PC-9 (cell line): ENCODE data around the gene ARID3B. TPM values are rescaled to one million over a fixed set of nuclear protein-coding genes. Genes with fewer than 3 reads are reported as not detected.

Experiments used
- BruUV-seq: library from RNA; stranded (reverse); fragments of 400-500 nt; replicated peaks from 2 replicates; lab custom pipeline; 2021; lab: Mats Ljungman, UMichigan
- CTCF ChIA-PET: fragments of 300-600 bp; sonication (Branson Sonifier 250); formaldehyde crosslinking; loops from one replicate; lab custom pipeline; 2022; ENCODE audit warnings: antibody characterized with exemption; lab: Charles Lee
- POLR2A ChIA-PET: fragments of 300-600 bp; sonication (Branson Sonifier 250); formaldehyde crosslinking; loops from one replicate; lab custom pipeline; 2022; ENCODE audit warnings: antibody characterized with exemption; ENCODE audit not compliant: unreplicated experiment; lab: Charles Lee
- DNase-seq, 2 experiments: peaks; one replicate each; pipeline versions ENCODE4 v3.0.0 to v3.0.0-alpha.2; 2015 to 2022; ENCODE audit warnings: mixed read lengths in 1 of 2
- H2AFZ ChIP-seq: fragments of 200-600 bp; sonication (generic); 2 replicates; pipeline ENCODE4 v1.8.1; 2017; ENCODE audit warnings: antibody characterized with exemption
- H3F3A ChIP-seq: fragments of 200-600 bp; sonication (generic); 2 replicates; pipeline ENCODE4 v1.8.1; 2017; ENCODE audit warnings: antibody characterized with exemption, mild to moderate bottlenecking, low read depth; ENCODE audit not compliant: insufficient read depth
- H3K27ac ChIP-seq: fragments of 200-600 bp; sonication (generic); 2 replicates; pipeline ENCODE4 v1.6.1; 2016; ENCODE audit warnings: mixed run types
- H3K27me3 ChIP-seq: fragments of 200-600 bp; sonication (generic); 2 replicates; pipeline ENCODE4 v1.6.1; 2016; ENCODE audit warnings: low read depth, mixed run types; ENCODE audit not compliant: insufficient read depth
- H3K36me3 ChIP-seq: fragments of 200-600 bp; sonication (generic); 2 replicates; pipeline ENCODE4 v1.6.1; 2016; ENCODE audit warnings: low read depth, mixed run types
- H3K4me1 ChIP-seq: fragments of 200-600 bp; sonication (generic); replicated peaks from 2 replicates; pipeline ENCODE4 v1.6.1; 2016; ENCODE audit warnings: mixed run types; ENCODE audit not compliant: insufficient read depth
- H3K4me2 ChIP-seq: fragments of 200-600 bp; sonication (generic); 2 replicates; pipeline ENCODE4 v1.6.1; 2017; ENCODE audit warnings: mixed run types
- H3K4me3 ChIP-seq: fragments of 200-600 bp; sonication (generic); 2 replicates; pipeline ENCODE4 v1.6.1; 2016; ENCODE audit warnings: mixed run types
- H3K79me2 ChIP-seq: fragments of 200-600 bp; sonication (generic); 2 replicates; pipeline ENCODE4 v1.6.1; 2017; ENCODE audit warnings: low read depth, mixed run types
- H3K9me2 ChIP-seq: fragments of 200-600 bp; sonication (generic); 2 replicates; pipeline ENCODE4 v1.8.1; 2017; ENCODE audit warnings: mild to moderate bottlenecking; ENCODE audit not compliant: insufficient read depth
- H3K9me3 ChIP-seq: fragments of 200-600 bp; sonication (generic); 2 replicates; pipeline ENCODE4 v1.8.1; 2016; ENCODE audit warnings: low read depth; ENCODE audit not compliant: insufficient read depth
- H4K20me1 ChIP-seq: fragments of 200-600 bp; sonication (generic); 2 replicates; pipeline ENCODE4 v1.8.1; 2017; ENCODE audit not compliant: insufficient read depth
- EZH2 ChIP-seq: fragments of 200-600 bp; sonication (generic); IDR thresholded peaks from 2 replicates; pipeline ENCODE4 v1.8.0; 2017; ENCODE audit warnings: antibody characterized with exemption, low read depth
- intact Hi-C: fragments of 100-400 bp; cut with micrococcal nuclease; formaldehyde crosslinking; loops from one replicate; pipeline ENCODE4 v1.10.0; 2022; ENCODE audit not compliant: unreplicated experiment
- total RNA-seq: library from RNA; stranded (reverse); gene quantifications from 2 replicates; pipeline ENCODE4 v1.2.3, GENCODE V29; 2021
- TF ChIP-seq, protein P1 (sequence below): fragments of 200-600 bp; sonication (generic); conservative IDR thresholded peaks from 2 replicates; pipeline ENCODE4 v1.6.1; 2017; ENCODE audit warnings: mixed run types, antibody characterized with exemption, mild to moderate bottlenecking, moderate library complexity

Gene ARID3B
- total RNA-seq, 1 experiment from 2014 or later, result 9.6 TPM

DNA sequence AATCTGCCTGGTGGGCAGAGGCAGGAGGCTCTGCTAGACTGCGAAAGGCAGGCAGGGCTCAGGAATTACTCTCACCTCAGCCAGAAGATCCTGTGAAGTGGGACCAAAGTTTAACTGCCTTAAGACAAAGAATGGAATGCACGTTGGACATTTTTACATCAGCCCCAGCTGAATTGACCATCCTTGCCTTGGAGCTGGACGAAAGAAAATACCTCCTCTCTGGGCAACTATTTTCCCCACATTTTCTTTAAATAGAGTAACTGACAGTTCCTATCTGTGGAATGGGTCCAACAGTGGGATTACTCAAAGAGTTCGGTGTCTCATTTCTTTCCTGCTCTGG, 28.7 kb downstream of the ARID3B start:
- ChIA-PET POLR2A (no interaction called here), CTCF (no interaction called here)
- no TSS peak for BruUV-seq

DNA sequence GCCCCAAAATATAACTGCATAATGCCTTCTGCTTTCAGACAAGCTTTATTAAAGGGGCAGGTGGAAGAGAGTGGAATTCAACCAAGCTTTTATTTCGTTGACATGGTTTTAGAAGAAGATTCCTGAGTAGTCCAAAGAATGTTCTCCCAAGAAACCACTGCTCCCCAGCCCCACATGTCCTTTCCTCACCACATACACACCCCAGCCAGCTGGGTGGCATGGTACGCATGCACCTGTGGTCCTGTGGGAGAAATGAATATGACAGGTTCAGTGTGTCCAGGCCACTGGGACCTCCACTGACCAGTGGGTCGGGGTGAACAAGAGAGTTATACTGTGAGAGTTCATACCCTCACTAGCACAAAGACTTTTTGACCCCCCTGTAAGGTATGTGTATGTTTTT, 30.2 kb downstream of the ARID3B start:
- H3K27me3 ChIP-seq, result no peaks in the 10 kb centered on the region
- no peaks in the 10 kb centered on the region for H3K79me2 ChIP-seq
- no peaks in the 10 kb centered on the region for H3K9me2 ChIP-seq
- H4K20me1 ChIP-seq, result peaks cover 6% of the 10 kb centered on the region; the same call in 1 of the 2 replicates
- no peak overlapping the region for H3K27ac ChIP-seq
- CTCF ChIA-PET, result no interaction called here
- H3K4me3 ChIP-seq, result no peak overlapping the region
- no peaks in the 10 kb centered on the region for H3F3A ChIP-seq
- no peaks in the 10 kb centered on the region for H3K9me3 ChIP-seq
- DNase-seq, result no peak
- H3K4me2 ChIP-seq, result no peak overlapping the region
- no peak overlapping the region for H2AFZ ChIP-seq
- intact Hi-C loops, result no loop called here
- no peaks in the 10 kb centered on the region for H3K36me3 ChIP-seq
- POLR2A ChIA-PET, result no interaction called here
- no peaks in the 10 kb centered on the region for H3K4me1 ChIP-seq
- BruUV-seq, result no TSS peak
- TF ChIP-seq, protein P1, sequence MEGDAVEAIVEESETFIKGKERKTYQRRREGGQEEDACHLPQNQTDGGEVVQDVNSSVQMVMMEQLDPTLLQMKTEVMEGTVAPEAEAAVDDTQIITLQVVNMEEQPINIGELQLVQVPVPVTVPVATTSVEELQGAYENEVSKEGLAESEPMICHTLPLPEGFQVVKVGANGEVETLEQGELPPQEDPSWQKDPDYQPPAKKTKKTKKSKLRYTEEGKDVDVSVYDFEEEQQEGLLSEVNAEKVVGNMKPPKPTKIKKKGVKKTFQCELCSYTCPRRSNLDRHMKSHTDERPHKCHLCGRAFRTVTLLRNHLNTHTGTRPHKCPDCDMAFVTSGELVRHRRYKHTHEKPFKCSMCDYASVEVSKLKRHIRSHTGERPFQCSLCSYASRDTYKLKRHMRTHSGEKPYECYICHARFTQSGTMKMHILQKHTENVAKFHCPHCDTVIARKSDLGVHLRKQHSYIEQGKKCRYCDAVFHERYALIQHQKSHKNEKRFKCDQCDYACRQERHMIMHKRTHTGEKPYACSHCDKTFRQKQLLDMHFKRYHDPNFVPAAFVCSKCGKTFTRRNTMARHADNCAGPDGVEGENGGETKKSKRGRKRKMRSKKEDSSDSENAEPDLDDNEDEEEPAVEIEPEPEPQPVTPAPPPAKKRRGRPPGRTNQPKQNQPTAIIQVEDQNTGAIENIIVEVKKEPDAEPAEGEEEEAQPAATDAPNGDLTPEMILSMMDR, result no peak
- no peak for TF ChIP-seq EZH2

More for the DNA sequence above, 28.7 kb downstream of the ARID3B start:
- Histone ChIP-seq H3K36me3 (no peaks in the 10 kb centered on the region), H3K79me2 (no peaks in the 10 kb centered on the region), H4K20me1 (peaks cover 6% of the 10 kb centered on the region), H3K4me3 (no peak overlapping the region), H3K9me2 (no peaks in the 10 kb centered on the region), H3K9me3 (no peaks in the 10 kb centered on the region), H3K4me1 (no peaks in the 10 kb centered on the region), H3K27me3 (no peaks in the 10 kb centered on the region), H3K27ac (no peak overlapping the region), H2AFZ (no peak overlapping the region), H3F3A (no peaks in the 10 kb centered on the region), H3K4me2 (no peak overlapping the region)
- intact Hi-C loops, result no loop called here
- DNase-seq, result no peak
- TF ChIP-seq EZH2, result no peak
- TF ChIP-seq, protein P1, result no peak

DNA sequence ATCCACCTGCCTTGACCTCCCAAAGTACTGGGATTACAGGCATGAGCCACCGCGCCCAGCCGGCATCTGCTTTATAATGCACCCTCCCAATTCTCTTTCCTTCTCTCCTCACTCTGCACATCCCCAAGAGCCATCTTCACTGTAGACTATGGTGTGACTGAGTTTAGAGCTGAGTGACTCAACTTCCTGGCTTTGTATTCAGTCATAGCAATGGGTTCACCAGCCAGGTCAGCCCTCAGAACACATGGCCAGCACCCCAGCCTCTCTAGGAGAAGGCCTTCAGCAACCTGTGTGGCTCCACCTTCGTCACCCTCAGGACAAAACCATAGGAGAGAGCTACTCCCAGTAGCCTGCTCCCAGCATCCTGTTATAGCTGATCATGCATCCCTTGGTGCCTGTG, 33.0 kb downstream of the ARID3B start:
- DNase-seq, result no peak
- Histone ChIP-seq H3K27me3 (no peaks in the 10 kb centered on the region), H3K9me3 (no peaks in the 10 kb centered on the region), H3K27ac (no peak overlapping the region), H4K20me1 (no peaks in the 10 kb centered on the region), H3K4me1 (no peaks in the 10 kb centered on the region), H3K36me3 (no peaks in the 10 kb centered on the region), H3F3A (no peaks in the 10 kb centered on the region), H3K4me3 (no peak overlapping the region), H2AFZ (no peak overlapping the region), H3K79me2 (no peaks in the 10 kb centered on the region), H3K9me2 (no peaks in the 10 kb centered on the region), H3K4me2 (no peak overlapping the region)
- POLR2A ChIA-PET, result no interaction called here
- TF ChIP-seq EZH2, result no peak
- TF ChIP-seq, protein P1, result no peak
- BruUV-seq, result no TSS peak
- intact Hi-C loops, result loop anchor here (1.0 kb wide), 1 partner anchor 16 kb away; no protein-coding TSS in a partner anchor
- CTCF ChIA-PET, result interaction anchor here (0.6 kb wide), 1 partner anchor 42 kb away, joined by 5 read pairs; no protein-coding TSS in a partner anchor
